GM12892 (cell line): ENCODE measurements around the gene BCL3.

ENCODE experiments used
- POLR2A ChIP-seq: IDR thresholded peaks from 2 replicates; pipeline ENCODE4 v1.6.1; 2011; ENCODE audit warnings: low read depth, low read length, control low read depth
- TAF1 ChIP-seq: IDR thresholded peaks from 2 replicates; pipeline ENCODE4 v1.6.1; 2011; ENCODE audit warnings: low read depth, mild to moderate bottlenecking, control low read depth, low read length, borderline replicate concordance

DNA sequence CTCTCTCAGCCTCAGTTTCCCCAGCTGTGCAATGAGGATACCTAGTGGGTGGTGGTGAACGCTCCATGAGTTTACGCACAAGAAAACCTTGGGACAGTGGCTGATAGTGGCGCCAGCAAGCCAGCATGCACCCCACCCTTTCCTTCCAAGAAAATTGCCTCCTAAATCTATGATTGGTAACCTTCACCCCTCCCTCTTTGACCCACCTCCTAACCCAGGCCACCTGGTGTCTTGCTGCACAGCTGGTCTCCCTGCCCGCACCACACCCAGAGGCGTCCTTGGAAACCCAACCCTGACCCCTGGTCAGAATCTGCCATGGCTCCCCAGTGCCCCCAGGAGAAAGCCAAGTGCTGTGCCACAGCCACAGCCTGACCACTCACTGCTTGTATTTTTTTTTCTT is 22.8 kb upstream of the BCL3 start:
- no peak for TF ChIP-seq POLR2A
- TF ChIP-seq TAF1: no peak
